ENCODE results near the gene PALLD. TPM values are rescaled to one million over a fixed set of nuclear protein-coding genes. Genes with fewer than 3 reads are reported as not detected.

The PALLD gene
- total and polyA plus RNA-seq, 12 donors = 30.3 to 203 (median 90.5) TPM

GRCh38 chr4:168787801-168788595 is 291.1 kb downstream of the PALLD start:
- no peak for DNase-seq
- intact Hi-C loops (cut with DNase I) = no loop called here
- Histone ChIP-seq H3K36me3 (replicated peaks in 1 of 2) (no peaks in the 10 kb centered on the region), H3K4me3 (no peak overlapping the region), H3K27me3 (no peaks in the 10 kb centered on the region), H3K9me3 (replicated peaks in 1 of 3) (no peaks in the 10 kb centered on the region), H3K4me1 (replicated peaks in 1 of 2) (no peaks in the 10 kb centered on the region), H3K27ac (no peak overlapping the region)
- TF ChIP-seq CTCF (IDR thresholded peaks at IDR 0.05) (no peak), POLR2A (IDR thresholded peaks at IDR 0.05) (no peak)
- WGBS, 4 donors = 83 to 90% (median 86%) methylated on average over 10 of the region's 10 CpGs

- H3K4me1 ChIP-seq (replicated peaks in 1 of 2) = no peaks in the 10 kb centered on the region
- H3K27ac ChIP-seq = no peak overlapping the region
- no peak overlapping the region for H3K4me3 ChIP-seq
- H3K36me3 ChIP-seq (replicated peaks in 1 of 2) = no peaks in the 10 kb centered on the region
- intact Hi-C loops (cut with DNase I) = no loop called here
- H3K9me3 ChIP-seq (replicated peaks in 1 of 3) = no peaks in the 10 kb centered on the region
- TF ChIP-seq POLR2A (IDR thresholded peaks at IDR 0.05) = no peak
- TF ChIP-seq CTCF (IDR thresholded peaks at IDR 0.05) = no peak
- no peak for DNase-seq
- no peaks in the 10 kb centered on the region for H3K27me3 ChIP-seq
Measured at GRCh38 chr4:168790898-168791297, 294.0 kb downstream of the PALLD start.

GRCh38 chr4:168791376-168791775 is 294.5 kb downstream of the PALLD start:
- Histone ChIP-seq H3K9me3 (replicated peaks in 1 of 3) (no peaks in the 10 kb centered on the region), H3K4me3 (no peak overlapping the region), H3K4me1 (replicated peaks in 1 of 2) (no peaks in the 10 kb centered on the region), H3K36me3 (replicated peaks in 1 of 2) (no peaks in the 10 kb centered on the region), H3K27ac (no peak overlapping the region), H3K27me3 (no peaks in the 10 kb centered on the region)
- TF ChIP-seq POLR2A (IDR thresholded peaks at IDR 0.05) = no peak
- TF ChIP-seq CTCF (IDR thresholded peaks at IDR 0.05) = no peak
- DNase-seq = no peak
- intact Hi-C loops (cut with DNase I) = no loop called here
- 83 to 97% (median 93%) methylated on average over 5 of the region's 5 CpGs for WGBS, 4 donors

GRCh38 chr4:168793542-168793941 is 296.7 kb downstream of the PALLD start:
- H3K4me3 ChIP-seq = no peak overlapping the region
- H3K27ac ChIP-seq = no peak overlapping the region
- WGBS, 4 donors = 88 to 94% (median 89%) methylated on average over 5 of the region's 5 CpGs
- H3K27me3 ChIP-seq = no peaks in the 10 kb centered on the region
- intact Hi-C loops (cut with DNase I) = no loop called here
- H3K36me3 ChIP-seq (replicated peaks in 1 of 2) = no peaks in the 10 kb centered on the region
- no peaks in the 10 kb centered on the region for H3K9me3 ChIP-seq (replicated peaks in 1 of 3)
- no peak for DNase-seq
- peaks cover 0 to 8% of the 10 kb centered on the region in 2 donors for H3K4me1 ChIP-seq (replicated peaks in 1 of 2)
- no peak for TF ChIP-seq POLR2A (IDR thresholded peaks at IDR 0.05)
- TF ChIP-seq CTCF (IDR thresholded peaks at IDR 0.05) = no peak
